ENCODE data around the gene PDLIM1. TPM values are rescaled to one million over a fixed set of nuclear protein-coding genes. Genes with fewer than 3 reads are reported as not detected.

Gene PDLIM1
- total and polyA plus RNA-seq, 4 donors = 159 to 273 (median 237) TPM

- H3K36me3 ChIP-seq (ENCODE audit: control insufficient read depth in 1 of 2, insufficient read depth in 2 of 2, low read length in 1 of 2) = no peaks in the 10 kb centered on the region
- no peak overlapping the region for H3K4me3 ChIP-seq (ENCODE audit: low read length in 2 of 2)
- ATAC-seq (ENCODE audit: low FRiP score) (no peak), DNase-seq (no peak)
- no peaks in the 10 kb centered on the region for H3K4me1 ChIP-seq (ENCODE audit: control insufficient read depth in 1 of 2, insufficient read depth in 2 of 2, low read length in 2 of 2)
- intact Hi-C loops (cut with DNase I) = no loop called here
- H3K9me3 ChIP-seq (ENCODE audit: control insufficient read depth, low read length) = no peaks in the 10 kb centered on the region
- WGBS, 2 donors = 88 to 89% methylated on average over 3 of the region's 3 CpGs
- no peak overlapping the region for H3K27ac ChIP-seq (ENCODE audit: low read depth in 1 of 2, low read length in 2 of 2)
- H3K27me3 ChIP-seq (ENCODE audit: control insufficient read depth in 1 of 2, insufficient read depth in 2 of 2, low read length in 1 of 2) = no peaks in the 10 kb centered on the region
Measured at GRCh38 chr10:95300022-95300539, 9.3 kb upstream of the PDLIM1 start.

GRCh38 chr10:95297402-95297801, 6.6 kb upstream of the PDLIM1 start:
- intact Hi-C loops (cut with DNase I) = no loop called here
- Histone ChIP-seq H3K36me3 (ENCODE audit: control insufficient read depth in 1 of 2, insufficient read depth in 2 of 2, low read length in 1 of 2) (no peaks in the 10 kb centered on the region), H3K4me1 (ENCODE audit: control insufficient read depth in 1 of 2, insufficient read depth in 2 of 2, low read length in 2 of 2) (peaks cover 0 to 2% of the 10 kb centered on the region in 2 donors), H3K4me3 (ENCODE audit: low read length in 2 of 2) (no peak overlapping the region), H3K27ac (ENCODE audit: low read depth in 1 of 2, low read length in 2 of 2) (no peak overlapping the region), H3K9me3 (ENCODE audit: control insufficient read depth, low read length) (no peaks in the 10 kb centered on the region), H3K27me3 (ENCODE audit: control insufficient read depth in 1 of 2, insufficient read depth in 2 of 2, low read length in 1 of 2) (no peaks in the 10 kb centered on the region)
- WGBS, 2 donors = 96 to 97% methylated on average over 3 of the region's 3 CpGs
- DNase-seq (no peak), ATAC-seq (ENCODE audit: low FRiP score) (no peak)

GRCh38 chr10:95296764-95297163, 6.0 kb upstream of the PDLIM1 start:
- 97 to 98% methylated on average over 4 of the region's 4 CpGs for WGBS, 2 donors
- H3K27ac ChIP-seq (ENCODE audit: low read depth in 1 of 2, low read length in 2 of 2) = no peak overlapping the region
- intact Hi-C loops (cut with DNase I) = no loop called here
- no peak overlapping the region for H3K4me3 ChIP-seq (ENCODE audit: low read length in 2 of 2)
- no peaks in the 10 kb centered on the region for H3K27me3 ChIP-seq (ENCODE audit: control insufficient read depth in 1 of 2, insufficient read depth in 2 of 2, low read length in 1 of 2)
- H3K9me3 ChIP-seq (ENCODE audit: control insufficient read depth, low read length) = no peaks in the 10 kb centered on the region
- peaks cover 0 to 2% of the 10 kb centered on the region in 2 donors for H3K4me1 ChIP-seq (ENCODE audit: control insufficient read depth in 1 of 2, insufficient read depth in 2 of 2, low read length in 2 of 2)
- DNase-seq (no peak), ATAC-seq (ENCODE audit: low FRiP score) (no peak)
- no peaks in the 10 kb centered on the region for H3K36me3 ChIP-seq (ENCODE audit: control insufficient read depth in 1 of 2, insufficient read depth in 2 of 2, low read length in 1 of 2)

- H3K36me3 ChIP-seq (ENCODE audit: control insufficient read depth in 1 of 2, insufficient read depth in 2 of 2, low read length in 1 of 2) = no peaks in the 10 kb centered on the region
- peak; percentile 68 to 81 for DNase-seq
- H3K4me3 ChIP-seq (ENCODE audit: low read length in 2 of 2) = peak overlapping the region in 1 of 2 donors; percentile 25
- H3K9me3 ChIP-seq (ENCODE audit: control insufficient read depth, low read length) = no peaks in the 10 kb centered on the region
- peak; percentile 37 for ATAC-seq (ENCODE audit: low FRiP score)
- H3K27ac ChIP-seq (ENCODE audit: low read depth in 1 of 2, low read length in 2 of 2) = peak overlapping the region in 1 of 2 donors; percentile 49
- H3K27me3 ChIP-seq (ENCODE audit: control insufficient read depth in 1 of 2, insufficient read depth in 2 of 2, low read length in 1 of 2) = no peaks in the 10 kb centered on the region
- H3K4me1 ChIP-seq (ENCODE audit: control insufficient read depth in 1 of 2, insufficient read depth in 2 of 2, low read length in 2 of 2) = peaks cover 0 to 2% of the 10 kb centered on the region in 2 donors
- intact Hi-C loops (cut with DNase I) = no loop called here
- 2 to 3% methylated on average over 39 of the region's 39 CpGs for whole genome bisulfite sequencing, 2 donors
Measured at GRCh38 chr10:95295031-95295755, 4.4 kb upstream of the PDLIM1 start.

- Histone ChIP-seq H3K36me3 (ENCODE audit: control insufficient read depth in 1 of 2, insufficient read depth in 2 of 2, low read length in 1 of 2) (no peaks in the 10 kb centered on the region), H3K4me3 (ENCODE audit: low read length in 2 of 2) (no peak overlapping the region), H3K4me1 (ENCODE audit: control insufficient read depth in 1 of 2, insufficient read depth in 2 of 2, low read length in 2 of 2) (peaks cover 0 to 2% of the 10 kb centered on the region in 2 donors), H3K27me3 (ENCODE audit: control insufficient read depth in 1 of 2, insufficient read depth in 2 of 2, low read length in 1 of 2) (no peaks in the 10 kb centered on the region), H3K9me3 (ENCODE audit: control insufficient read depth, low read length) (no peaks in the 10 kb centered on the region), H3K27ac (ENCODE audit: low read depth in 1 of 2, low read length in 2 of 2) (no peak overlapping the region)
- DNase-seq (no peak), ATAC-seq (ENCODE audit: low FRiP score) (no peak)
- 80 to 84% methylated on average over 3 of the region's 3 CpGs for WGBS, 2 donors
- intact Hi-C loops (cut with DNase I) = no loop called here
Measured at GRCh38 chr10:95293631-95294030, 2.8 kb upstream of the PDLIM1 start.

- intact Hi-C loops (cut with DNase I) = no loop called here
Measured at GRCh38 chr10:95291365-95292039, 699 bp upstream of the PDLIM1 start.

GRCh38 chr10:95289921-95290421, 832 bp downstream of the PDLIM1 start:
- peaks cover 2 to 4% of the 10 kb centered on the region in 2 donors for H3K4me1 ChIP-seq (ENCODE audit: control insufficient read depth in 1 of 2, insufficient read depth in 2 of 2, low read length in 2 of 2)
- H3K9me3 ChIP-seq (ENCODE audit: control insufficient read depth, low read length) = no peaks in the 10 kb centered on the region
- peak overlapping the region in 1 of 2 donors; percentile 60 for H3K27ac ChIP-seq (ENCODE audit: low read depth in 1 of 2, low read length in 2 of 2)
- intact Hi-C loops (cut with DNase I) = loop anchor here (5.0 kb wide), 1 partner anchor 43 kb away; no protein-coding TSS in a partner anchor
- no peaks in the 10 kb centered on the region for H3K36me3 ChIP-seq (ENCODE audit: control insufficient read depth in 1 of 2, insufficient read depth in 2 of 2, low read length in 1 of 2)
- DNase-seq (no peak), ATAC-seq (ENCODE audit: low FRiP score) (no peak)
- H3K4me3 ChIP-seq (ENCODE audit: low read length in 2 of 2) = peak overlapping the region; percentile 85 to 94
- 3 to 6% methylated on average over 14 of the region's 14 CpGs for WGBS, 2 donors
- H3K27me3 ChIP-seq (ENCODE audit: control insufficient read depth in 1 of 2, insufficient read depth in 2 of 2, low read length in 1 of 2) = no peaks in the 10 kb centered on the region

More at GRCh38 chr10:95291365-95292039, 699 bp upstream of the PDLIM1 start:
- DNase-seq = no peak
- Histone ChIP-seq H3K9me3 (ENCODE audit: control insufficient read depth, low read length) (no peaks in the 10 kb centered on the region), H3K27ac (ENCODE audit: low read depth in 1 of 2, low read length in 2 of 2) (peak overlapping the region in 1 of 2 donors; percentile 28), H3K36me3 (ENCODE audit: control insufficient read depth in 1 of 2, insufficient read depth in 2 of 2, low read length in 1 of 2) (no peaks in the 10 kb centered on the region), H3K4me3 (ENCODE audit: low read length in 2 of 2) (peak overlapping the region in 1 of 2 donors; percentile 94), H3K4me1 (ENCODE audit: control insufficient read depth in 1 of 2, insufficient read depth in 2 of 2, low read length in 2 of 2) (peaks cover 2 to 4% of the 10 kb centered on the region in 2 donors), H3K27me3 (ENCODE audit: control insufficient read depth in 1 of 2, insufficient read depth in 2 of 2, low read length in 1 of 2) (no peaks in the 10 kb centered on the region)
- WGBS, 2 donors = 57 to 61% methylated on average over 19 of the region's 19 CpGs
- ATAC-seq (ENCODE audit: low FRiP score) = no peak

GRCh38 chr10:95289003-95289920, 1.5 kb downstream of the PDLIM1 start:
- no peaks in the 10 kb centered on the region for H3K27me3 ChIP-seq (ENCODE audit: control insufficient read depth in 1 of 2, insufficient read depth in 2 of 2, low read length in 1 of 2)

More at GRCh38 chr10:95289003-95289920, 1.5 kb downstream of the PDLIM1 start:
- no peaks in the 10 kb centered on the region for H3K36me3 ChIP-seq (ENCODE audit: control insufficient read depth in 1 of 2, insufficient read depth in 2 of 2, low read length in 1 of 2)
- no peak for DNase-seq
- peak overlapping the region in 1 of 2 donors; percentile 60 for H3K27ac ChIP-seq (ENCODE audit: low read depth in 1 of 2, low read length in 2 of 2)
- no peaks in the 10 kb centered on the region for H3K9me3 ChIP-seq (ENCODE audit: control insufficient read depth, low read length)
- 8 to 14% methylated on average over 12 of the region's 12 CpGs for WGBS, 2 donors
- intact Hi-C loops (cut with DNase I) = loop anchor here (5.0 kb wide), 1 partner anchor 42 kb away; no protein-coding TSS in a partner anchor
- no peak for ATAC-seq (ENCODE audit: low FRiP score)
- peak overlapping the region; percentile 85 to 94 for H3K4me3 ChIP-seq (ENCODE audit: low read length in 2 of 2)
- H3K4me1 ChIP-seq (ENCODE audit: control insufficient read depth in 1 of 2, insufficient read depth in 2 of 2, low read length in 2 of 2) = peaks cover 0 to 4% of the 10 kb centered on the region in 2 donors
